CD4-positive, alpha-beta T cell (primary cell): ENCODE data around the gene CASZ1. TPM values are rescaled to one million over a fixed set of nuclear protein-coding genes. Genes with fewer than 3 reads are reported as not detected.

Source experiments
- ATAC-seq: fragments of 200-7000 bp; cut with Tn5 transposase; one replicate; pipeline ENCODE4 v1.10.0; 2022; ENCODE audit warnings: mild to moderate bottlenecking; ENCODE audit not compliant: poor library complexity
- CTCF ChIA-PET: fragments of 350-600 bp; sonication (Branson Sonifier 250); formaldehyde crosslinking; loops from one replicate; lab custom pipeline; 2021; ENCODE audit warnings: antibody characterized with exemption, inconsistent platforms; lab: Charles Lee
- POLR2A ChIA-PET: fragments of 350-600 bp; sonication (Branson Sonifier 250); formaldehyde crosslinking; loops from one replicate; lab custom pipeline; 2021; ENCODE audit warnings: antibody characterized with exemption, inconsistent platforms; lab: Charles Lee
- DNase-seq, 14 experiments: peaks; one replicate each; pipeline ENCODE4 v3.0.0-alpha.2; 2013 to 2020; ENCODE audit warnings: mixed read lengths in 2 of 14
- H3K27ac ChIP-seq, 2 donors: one replicate each; pipeline versions ENCODE4 v1.5.1 to v1.7.0; 2013; ENCODE audit warnings: low read length in 2 of 2, low read depth in 1 of 2, mild to moderate bottlenecking in 1 of 2
- H3K27me3 ChIP-seq, 2 experiments: 1 replicate in 1 of 2; 2 replicates in 1 of 2; pipeline versions ENCODE4 v1.6.1 to v1.7.0; 2013; ENCODE audit warnings: low read length in 2 of 2, control low read depth in 1 of 2, mild to moderate bottlenecking in 1 of 2, moderate library complexity in 1 of 2; ENCODE audit not compliant: insufficient read depth in 2 of 2, control insufficient read depth in 1 of 2
- H3K36me3 ChIP-seq: one replicate; pipeline ENCODE4 v1.6.1; 2013; ENCODE audit warnings: low read length, control low read depth; ENCODE audit not compliant: insufficient read depth
- H3K4me1 ChIP-seq: one replicate; pipeline ENCODE4 v1.6.1; 2013; ENCODE audit warnings: low read length, control low read depth; ENCODE audit not compliant: insufficient read depth
- H3K4me3 ChIP-seq: one replicate; pipeline ENCODE4 v1.5.1; 2013; ENCODE audit warnings: mild to moderate bottlenecking, low read length, moderate library complexity
- H3K9me3 ChIP-seq, 2 experiments: 1 replicate in 1 of 2; 2 replicates in 1 of 2; pipeline versions ENCODE4 v1.6.1 to v1.7.0; 2013; ENCODE audit warnings: low read length in 2 of 2, mild to moderate bottlenecking in 2 of 2, control low read depth in 1 of 2, moderate library complexity in 1 of 2; ENCODE audit not compliant: control insufficient read depth in 1 of 2, insufficient read depth in 1 of 2
- H3K27ac Mint-ChIP-seq: one replicate; pipeline ENCODE4 v1.8.0; 2020; ENCODE audit warnings: mixed read lengths
- H3K27me3 Mint-ChIP-seq: one replicate; pipeline ENCODE4 v1.8.0; 2021; ENCODE audit warnings: mixed read lengths
- H3K36me3 Mint-ChIP-seq: one replicate; pipeline ENCODE4 v1.8.0; 2021; ENCODE audit warnings: low read depth, mixed read lengths
- H3K4me1 Mint-ChIP-seq: one replicate; pipeline ENCODE4 v1.8.0; 2021; ENCODE audit warnings: low read depth, mixed read lengths
- H3K4me3 Mint-ChIP-seq: one replicate; pipeline ENCODE4 v1.8.0; 2020; ENCODE audit warnings: mild to moderate bottlenecking, mixed read lengths
- H3K9me3 Mint-ChIP-seq: one replicate; pipeline ENCODE4 v1.8.0; 2020; ENCODE audit warnings: mixed read lengths
- CTCF ChIP-seq: fragments of 200-600 bp; IDR thresholded peaks from one replicate; pipeline ENCODE4 v1.8.0; 2022; ENCODE audit warnings: antibody characterized with exemption, mild to moderate bottlenecking
- intact Hi-C, 2 experiments: fragments of 100-400 bp; cut with DNase I in 1 of 2; cut with micrococcal nuclease in 1 of 2; formaldehyde crosslinking; loops; one replicate each; pipeline versions ENCODE4 v1.15.1 to v1.9.0; 2023 to 2025; cut with DNase I, micrococcal nuclease
- total RNA-seq, 174 experiments: library from RNA in 2 of 174; stranded (reverse) in 2 of 174; gene quantifications; one replicate each; pipeline ENCODE4 v1.2.3 and lab custom pipeline; 2021 to 2026

The CASZ1 gene
- total RNA-seq, 2 experiments from 2014 or later: 21.8 to 22.8 TPM

GRCh38 chr1:10617931-10618885, 178.2 kb downstream of the CASZ1 start:
- no peaks in the 10 kb centered on the region for H3K27me3 ChIP-seq
- ChIA-PET POLR2A (no interaction called here), CTCF (no interaction called here)
- Mint-ChIP-seq H3K36me3 (peaks cover 25% of the 10 kb centered on the region), H3K27ac (no peak overlapping the region), H3K4me1 (no peaks in the 10 kb centered on the region), H3K4me3 (no peak overlapping the region), H3K27me3 (no peaks in the 10 kb centered on the region), H3K9me3 (no peaks in the 10 kb centered on the region)
- H3K9me3 ChIP-seq: no peaks in the 10 kb centered on the region
- no peak for TF ChIP-seq CTCF
- no peak for ATAC-seq
- H3K27ac ChIP-seq: no peak overlapping the region
- H3K4me1 ChIP-seq: no peaks in the 10 kb centered on the region
- H3K36me3 ChIP-seq: peaks cover 12% of the 10 kb centered on the region
- intact Hi-C loops: no loop called here
- no peak overlapping the region for H3K4me3 ChIP-seq
- DNase-seq: no peak

- intact Hi-C loops: no loop called here
- ATAC-seq: no peak
- H3K4me3 ChIP-seq: no peak overlapping the region
- CTCF ChIA-PET: no interaction called here
- no peaks in the 10 kb centered on the region for H3K27me3 ChIP-seq
- POLR2A ChIA-PET: no interaction called here
- no peaks in the 10 kb centered on the region for H3K9me3 ChIP-seq
- Mint-ChIP-seq H3K4me1 (no peaks in the 10 kb centered on the region), H3K4me3 (no peak overlapping the region), H3K27me3 (no peaks in the 10 kb centered on the region), H3K36me3 (peaks cover 21% of the 10 kb centered on the region), H3K27ac (no peak overlapping the region), H3K9me3 (no peaks in the 10 kb centered on the region)
- no peaks in the 10 kb centered on the region for H3K4me1 ChIP-seq
- TF ChIP-seq CTCF: no peak
- H3K27ac ChIP-seq: no peak overlapping the region
- DNase-seq: no peak
- H3K36me3 ChIP-seq: peaks cover 19% of the 10 kb centered on the region
These were observed 179.1 kb downstream of the CASZ1 start for GRCh38 chr1:10617318-10617717.

GRCh38 chr1:10616696-10617095, 179.8 kb downstream of the CASZ1 start:
- no peak overlapping the region for H3K4me3 Mint-ChIP-seq
- TF ChIP-seq CTCF: no peak
- no peak for ATAC-seq

More at GRCh38 chr1:10616696-10617095, 179.8 kb downstream of the CASZ1 start:
- Histone ChIP-seq H3K9me3 (no peaks in the 10 kb centered on the region), H3K4me3 (no peak overlapping the region), H3K36me3 (peaks cover 15% of the 10 kb centered on the region), H3K27ac (no peak overlapping the region), H3K4me1 (no peaks in the 10 kb centered on the region), H3K27me3 (no peaks in the 10 kb centered on the region)
- intact Hi-C loops: no loop called here
- no peaks in the 10 kb centered on the region for H3K27me3 Mint-ChIP-seq
- H3K36me3 Mint-ChIP-seq: peaks cover 22% of the 10 kb centered on the region
- CTCF ChIA-PET: no interaction called here
- no peaks in the 10 kb centered on the region for H3K4me1 Mint-ChIP-seq
- no peak for DNase-seq
- no peaks in the 10 kb centered on the region for H3K9me3 Mint-ChIP-seq
- POLR2A ChIA-PET: no interaction called here
- H3K27ac Mint-ChIP-seq: no peak overlapping the region
